GM21529 (cell line): ENCODE measurements around the gene KCP.

ENCODE experiments used
- ATAC-seq: cut with Tn5 transposase; IDR thresholded peaks from one replicate; pipeline ENCODE4 v1.9.1; 2021; ENCODE audit not compliant: unreplicated experiment

The KCP gene

DNA sequence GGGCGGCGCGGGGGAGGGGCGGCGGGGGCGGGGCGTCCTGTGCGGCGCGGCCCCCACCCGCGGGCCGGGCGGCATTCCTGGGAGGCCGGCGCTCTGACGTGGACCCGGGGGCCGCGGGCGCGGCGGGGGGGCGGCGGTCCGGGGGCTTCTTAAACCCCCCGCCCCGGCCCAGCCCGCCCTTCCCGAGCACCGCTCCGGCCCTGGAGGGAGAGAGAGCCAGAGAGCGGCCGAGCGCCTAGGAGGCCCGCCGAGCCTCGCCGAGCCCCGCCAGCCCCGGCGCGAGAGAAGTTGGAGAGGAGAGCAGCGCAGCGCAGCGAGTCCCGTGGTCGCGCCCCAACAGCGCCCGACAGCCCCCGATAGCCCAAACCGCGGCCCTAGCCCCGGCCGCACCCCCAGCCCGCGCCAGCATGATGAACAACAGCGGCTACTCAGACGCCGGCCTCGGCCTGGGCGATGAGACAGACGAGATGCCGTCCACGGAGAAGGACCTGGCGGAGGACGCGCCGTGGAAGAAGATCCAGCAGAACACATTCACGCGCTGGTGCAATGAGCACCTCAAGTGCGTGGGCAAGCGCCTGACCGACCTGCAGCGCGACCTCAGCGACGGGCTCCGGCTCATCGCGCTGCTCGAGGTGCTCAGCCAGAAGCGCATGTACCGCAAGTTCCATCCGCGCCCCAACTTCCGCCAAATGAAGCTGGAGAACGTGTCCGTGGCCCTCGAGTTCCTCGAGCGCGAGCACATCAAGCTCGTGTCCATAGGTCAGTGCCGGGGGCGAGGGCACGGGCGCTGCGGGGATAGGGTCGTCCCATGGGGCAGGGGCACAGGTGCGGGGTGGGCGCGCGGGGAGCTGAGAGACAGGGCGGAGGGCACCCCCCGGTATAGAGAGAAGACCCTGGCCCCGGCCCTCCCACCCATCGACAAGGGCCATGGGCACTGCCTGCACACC is 80.0 kb downstream of the KCP start, which contains the start of gene FLNC:
FLNC (plus strand) TSS at position 176 of the 947 bp plus-strand sequence; CDS start at position 408, 232 bp downstream.
- no peak for ATAC-seq

- ATAC-seq, result no peak
Observed at GRCh38 chr7:128829391-128830166, 80.9 kb downstream of the KCP start.

GRCh38 chr7:128827971-128828711 is 82.4 kb downstream of the KCP start:
- no peak for ATAC-seq

DNA sequence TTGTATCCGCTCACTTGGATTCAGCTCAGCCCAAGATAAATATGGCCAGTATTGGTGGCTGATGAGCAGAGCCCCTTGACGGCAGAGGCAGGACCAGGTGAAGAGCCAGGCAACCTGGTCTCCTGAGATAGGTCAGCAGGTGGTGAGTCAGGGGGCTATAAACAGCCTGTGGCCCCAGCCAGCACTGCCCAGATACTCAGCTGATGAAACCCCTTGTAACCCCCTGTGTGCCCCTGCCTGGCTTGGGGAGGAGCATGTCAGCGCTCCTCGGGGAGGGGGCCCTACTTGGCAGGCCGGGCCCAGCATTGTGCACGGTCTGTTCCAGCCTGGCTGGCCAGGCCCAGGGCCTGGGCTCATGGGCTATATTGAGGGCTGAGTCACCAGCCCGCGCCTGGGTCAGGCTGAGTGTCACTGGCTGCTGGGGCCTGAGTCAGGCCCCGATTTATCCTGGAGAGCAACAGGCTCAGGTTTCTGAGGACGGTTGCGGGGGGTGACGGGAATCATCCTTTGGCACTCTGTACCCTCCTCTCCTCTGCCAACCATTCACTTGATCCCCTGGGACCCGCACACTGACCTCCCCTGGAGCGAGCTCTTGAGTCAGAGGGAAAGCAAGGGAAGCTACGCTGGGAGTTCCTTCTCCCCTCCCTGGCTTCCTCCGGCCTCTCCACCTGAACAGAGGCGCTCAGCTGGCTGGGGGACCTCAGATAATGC is 83.1 kb downstream of the KCP start:
- ATAC-seq, result no peak

DNA sequence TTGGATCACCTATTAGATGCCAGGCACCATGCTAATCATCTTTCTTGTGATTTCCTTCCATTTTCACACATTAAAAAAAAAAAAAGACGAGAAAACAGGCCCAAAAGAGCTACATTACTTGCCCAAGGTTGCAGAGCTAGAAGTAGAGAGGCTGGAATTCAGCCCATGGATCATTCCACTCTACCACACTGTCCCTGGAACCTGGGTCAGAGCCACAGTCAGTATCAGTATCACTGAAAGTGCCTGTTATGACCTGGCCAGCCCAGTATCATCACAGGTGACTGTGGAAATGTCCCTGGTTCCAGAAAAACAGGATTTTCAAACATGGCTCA is 83.6 kb downstream of the KCP start:
- no peak for ATAC-seq
